RCC 7860 (cell line): ENCODE results near the gene TBC1D4.

ENCODE experiments used
- DNase-seq: peaks from one replicate; pipeline ENCODE4 v3.0.0-alpha.2; 2015; ENCODE audit warnings: low spot score
- FAIRE-seq: peaks from 2 replicates; lab custom pipeline; 2012; peaks lifted over from hg19 to GRCh38; lab: Jason Lieb, UNC

TBC1D4 gene

GRCh38 chr13:75398072-75398471 lies 83.9 kb downstream of the TBC1D4 start:
- DNase-seq = no peak
- FAIRE-seq = no peak

- FAIRE-seq = no peak
Observed at GRCh38 chr13:75395901-75396300, 86.1 kb downstream of the TBC1D4 start.

GRCh38 chr13:75395066-75395465 lies 86.9 kb downstream of the TBC1D4 start:
- DNase-seq (no peak), FAIRE-seq (no peak)

More at GRCh38 chr13:75395901-75396300, 86.1 kb downstream of the TBC1D4 start:
- DNase-seq = no peak

GRCh38 chr13:75393839-75394520 lies 88.0 kb downstream of the TBC1D4 start:
- FAIRE-seq (no peak), DNase-seq (no peak)

GRCh38 chr13:75391432-75392100 lies 90.4 kb downstream of the TBC1D4 start:
- DNase-seq = no peak
- FAIRE-seq = no peak

- FAIRE-seq (no peak), DNase-seq (no peak)
Observed at GRCh38 chr13:75390229-75390628, 91.7 kb downstream of the TBC1D4 start.

GRCh38 chr13:75385708-75386083 lies 96.3 kb downstream of the TBC1D4 start:
- DNase-seq = no peak
- FAIRE-seq = no peak

GRCh38 chr13:75384879-75385707 lies 96.9 kb downstream of the TBC1D4 start:
- FAIRE-seq (no peak), DNase-seq (no peak)

GRCh38 chr13:75383064-75383715 lies 98.8 kb downstream of the TBC1D4 start:
- DNase-seq (no peak), FAIRE-seq (no peak)

GRCh38 chr13:75378301-75378700 lies 103.7 kb downstream of the TBC1D4 start:
- no peak for FAIRE-seq
- DNase-seq = no peak

GRCh38 chr13:75376792-75377402 lies 105.1 kb downstream of the TBC1D4 start:
- FAIRE-seq = no peak
- DNase-seq = no peak

GRCh38 chr13:75375329-75375728 lies 106.6 kb downstream of the TBC1D4 start:
- no peak for DNase-seq
- FAIRE-seq = no peak

GRCh38 chr13:75373988-75374387 lies 108.0 kb downstream of the TBC1D4 start:
- no peak for FAIRE-seq
- no peak for DNase-seq

- FAIRE-seq (no peak), DNase-seq (no peak)
Observed at GRCh38 chr13:75372923-75373841, 108.8 kb downstream of the TBC1D4 start.

GRCh38 chr13:75372517-75372916 lies 109.5 kb downstream of the TBC1D4 start:
- no peak for DNase-seq
- FAIRE-seq = peak; percentile 7

- DNase-seq = no peak
- FAIRE-seq = no peak
Observed at GRCh38 chr13:75371203-75371602, 110.8 kb downstream of the TBC1D4 start.

- DNase-seq (no peak), FAIRE-seq (no peak)
Observed at GRCh38 chr13:75370774-75371173, 111.2 kb downstream of the TBC1D4 start.

- FAIRE-seq = no peak
Observed at GRCh38 chr13:75369981-75370380, 112.0 kb downstream of the TBC1D4 start.

GRCh38 chr13:75368167-75368566 lies 113.8 kb downstream of the TBC1D4 start:
- peak; percentile 70 for DNase-seq
- peak; percentile 79 for FAIRE-seq

More at GRCh38 chr13:75369981-75370380, 112.0 kb downstream of the TBC1D4 start:
- DNase-seq = no peak
